ENCODE measurements around the gene FAP.
A peak's percentile ranks its signal among the peaks of the same experiment; 100 is the strongest.

FAP gene

DNA sequence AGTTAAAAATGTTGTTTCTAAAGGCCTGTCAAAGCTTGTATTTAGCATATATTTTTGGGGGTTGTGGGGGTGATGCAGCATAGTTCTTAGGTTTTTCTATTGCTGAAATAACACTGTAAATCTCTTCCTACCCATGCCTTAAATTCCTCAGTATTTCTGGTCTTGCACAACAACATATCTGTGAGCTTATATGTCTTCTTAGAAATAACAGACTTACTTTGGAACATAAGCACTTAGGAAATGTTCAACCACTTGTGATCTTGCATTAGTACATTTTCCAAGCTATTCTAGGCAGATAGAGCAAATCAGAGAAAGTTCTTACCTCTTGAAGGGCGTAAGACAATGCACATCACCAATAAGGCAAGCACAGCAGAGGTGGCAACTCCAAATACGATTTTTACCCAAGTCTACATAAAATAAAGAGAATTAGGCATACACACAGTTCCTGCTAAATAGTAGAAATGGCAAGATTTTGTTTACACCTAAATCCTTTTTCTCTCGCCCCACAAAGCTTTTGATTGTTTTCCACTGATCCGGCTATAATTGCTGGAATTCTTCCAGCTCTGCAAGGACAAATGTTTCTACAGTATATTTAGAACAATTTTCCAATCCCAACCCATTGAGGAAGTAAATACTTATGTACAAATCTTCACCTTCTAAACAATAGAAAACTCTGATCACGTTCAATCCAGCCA, 512 bp downstream of the FAP start:
- DNase-seq = no peak

DNA sequence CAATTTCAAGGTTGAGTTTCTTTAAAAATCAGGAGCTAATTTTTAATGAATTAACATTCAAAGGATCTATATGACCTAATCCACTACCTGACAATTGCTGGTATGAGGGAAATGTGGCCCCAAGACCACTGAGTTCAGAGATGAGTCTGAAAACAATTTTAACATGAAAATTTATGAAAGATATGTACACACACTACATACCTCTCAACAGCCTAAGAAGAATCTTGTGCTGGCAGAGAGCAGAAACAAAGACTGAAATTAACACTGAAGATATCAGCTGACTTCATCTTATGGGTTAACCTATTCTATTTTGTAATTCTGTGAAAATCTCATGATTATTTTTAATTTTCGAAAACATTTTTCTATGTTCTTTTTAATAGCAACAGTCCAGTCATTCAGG, 1.7 kb downstream of the FAP start:
- DNase-seq = no peak

GRCh38 chr2:162234620-162235462, 8.4 kb downstream of the FAP start:
- no peak for DNase-seq

DNA sequence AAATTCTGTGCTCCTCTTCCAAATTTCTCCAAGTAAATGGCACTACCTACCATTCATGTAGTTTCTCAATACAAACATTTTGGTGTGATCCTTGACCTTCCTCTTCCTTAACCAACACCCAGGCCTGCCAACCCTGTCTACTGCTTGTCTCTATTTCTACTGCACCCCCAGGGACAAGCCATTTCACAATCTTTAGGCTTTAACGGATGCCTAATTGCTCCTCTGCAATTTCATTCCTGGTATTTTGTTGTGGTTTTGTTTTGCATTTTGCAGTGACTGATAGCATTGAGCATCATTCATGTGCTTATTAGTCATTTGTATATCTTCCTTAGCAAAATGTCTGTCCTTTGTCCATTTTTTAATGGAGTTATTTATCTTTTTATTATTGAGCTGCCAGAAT, 10.0 kb downstream of the FAP start:
- DNase-seq = no peak

- DNase-seq = no peak
Observed at GRCh38 chr2:162232671-162233070, 10.6 kb downstream of the FAP start.

DNA sequence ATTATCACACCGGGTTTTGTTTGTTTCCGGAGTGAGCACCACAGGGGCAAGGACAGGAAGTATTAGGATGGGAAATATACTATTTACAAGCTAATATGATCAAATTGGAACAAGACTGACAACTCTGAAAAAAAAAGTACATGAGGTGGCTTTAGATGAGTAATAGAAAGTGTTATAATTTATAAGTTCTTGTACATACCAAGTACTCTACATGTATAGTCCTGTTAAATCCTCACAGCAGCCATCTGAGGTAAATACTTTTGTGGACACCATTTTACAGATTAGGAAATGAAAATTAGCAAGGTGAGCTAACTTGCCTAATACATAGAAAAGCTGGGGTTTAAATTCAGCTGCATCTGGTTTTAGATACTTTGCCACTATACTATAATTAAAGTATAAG, 11.2 kb downstream of the FAP start:
- no peak for DNase-seq

GRCh38 chr2:162230761-162231160, 12.5 kb downstream of the FAP start:
- DNase-seq = no peak

- DNase-seq = no peak
Observed at GRCh38 chr2:162226836-162227235, 16.4 kb downstream of the FAP start.

- peak; percentile 76 for DNase-seq
Observed at GRCh38 chr2:162221064-162221463, 22.2 kb downstream of the FAP start.

DNA sequence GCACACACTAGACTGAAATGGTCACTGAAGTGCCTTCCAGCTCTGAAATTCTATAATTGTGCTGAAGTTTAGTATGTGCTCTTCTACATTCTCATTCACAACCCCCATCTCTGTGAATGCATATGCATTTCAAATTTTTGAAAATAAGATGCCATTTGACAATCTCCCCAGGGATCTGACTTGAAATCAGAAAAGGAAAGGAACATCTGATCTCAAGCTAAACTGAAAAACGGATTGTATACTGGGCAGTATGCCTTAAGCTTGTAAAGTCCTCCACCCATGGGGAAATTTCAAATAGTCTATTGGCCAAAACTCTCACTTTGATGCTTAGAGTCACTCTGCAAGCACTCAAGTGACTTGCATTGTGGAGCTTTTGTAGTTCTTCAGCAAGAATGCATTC, 22.9 kb downstream of the FAP start:
- no peak for DNase-seq

DNA sequence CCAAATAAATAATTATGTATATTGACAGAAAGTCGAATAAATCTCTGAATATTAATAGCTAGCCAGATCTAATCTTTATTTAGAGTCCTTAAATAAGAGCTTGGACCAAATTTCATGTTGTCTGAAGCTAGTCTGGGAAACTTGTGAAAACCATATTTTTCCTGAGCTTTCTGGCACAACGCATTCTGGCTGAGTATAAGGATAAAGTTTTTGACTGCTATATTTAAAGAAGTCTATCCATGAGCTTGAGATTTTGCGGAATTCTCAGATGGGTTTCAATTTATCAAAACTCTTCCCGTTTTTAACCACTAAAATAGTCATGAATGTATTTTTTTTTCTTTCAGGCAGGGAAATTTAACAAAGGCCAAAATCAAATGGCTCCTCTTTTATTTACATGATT, 23.8 kb downstream of the FAP start:
- DNase-seq = no peak

GRCh38 chr2:162217598-162217997, 25.6 kb downstream of the FAP start:
- DNase-seq = no peak

GRCh38 chr2:162215162-162215561, 28.1 kb downstream of the FAP start:
- no peak for DNase-seq

DNA sequence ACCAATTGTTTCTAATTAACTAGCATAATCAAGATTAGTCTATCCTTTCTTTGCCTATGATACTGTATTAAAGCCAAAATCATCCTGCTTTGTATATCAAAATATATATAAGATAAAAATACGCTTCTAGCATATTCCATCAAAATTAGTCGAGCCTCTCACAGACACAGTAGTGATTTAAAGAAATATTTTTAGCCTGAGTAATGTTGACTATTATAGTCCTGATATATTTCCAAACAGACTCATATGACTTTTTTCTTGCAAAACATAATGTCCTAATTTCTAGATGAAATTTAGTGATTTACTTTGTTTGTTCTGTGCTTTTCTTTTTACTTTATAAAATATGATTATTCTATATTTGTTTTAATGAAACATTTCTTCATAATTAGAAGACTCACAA, 30.9 kb downstream of the FAP start:
- no peak for DNase-seq

- no peak for DNase-seq
Observed at GRCh38 chr2:162211732-162212131, 31.5 kb downstream of the FAP start.

DNA sequence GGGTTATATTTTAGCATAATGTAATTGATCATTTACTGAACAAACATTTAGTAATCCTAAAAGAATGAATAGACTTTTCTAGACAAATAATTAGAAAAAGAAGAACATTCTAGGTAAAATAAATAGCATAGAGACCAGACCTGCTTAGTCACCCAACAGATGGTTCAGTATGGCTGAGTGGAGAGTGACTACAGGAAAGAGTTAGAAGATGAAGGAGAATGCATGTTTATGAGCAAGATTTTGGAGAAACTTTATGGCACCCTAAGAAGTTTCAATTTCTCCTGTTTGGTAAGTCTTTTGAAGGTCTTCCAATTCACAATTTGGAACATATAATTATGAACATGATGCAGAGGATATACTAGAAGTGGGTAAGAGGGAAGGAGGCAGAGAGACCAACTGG, 32.9 kb downstream of the FAP start:
- no peak for DNase-seq

DNA sequence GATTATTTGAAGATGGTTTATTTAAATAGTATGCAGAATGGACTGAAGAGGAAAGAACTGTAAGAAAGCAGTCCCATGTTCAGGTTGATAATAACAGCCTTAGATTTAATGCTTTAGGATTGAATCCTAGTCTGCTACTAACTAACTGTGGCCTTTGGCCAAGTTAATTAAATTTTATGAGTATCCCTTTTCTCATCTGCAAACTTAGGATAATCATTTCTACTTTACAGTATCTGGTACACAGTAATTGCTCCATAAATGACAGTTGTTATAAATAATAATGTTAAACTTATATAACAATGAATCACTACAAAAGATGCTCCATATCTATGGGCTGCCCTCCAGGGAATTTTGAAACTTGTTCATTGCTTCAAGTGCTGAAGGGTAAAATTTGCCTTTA, 41.0 kb downstream of the FAP start:
- no peak for DNase-seq

DNA sequence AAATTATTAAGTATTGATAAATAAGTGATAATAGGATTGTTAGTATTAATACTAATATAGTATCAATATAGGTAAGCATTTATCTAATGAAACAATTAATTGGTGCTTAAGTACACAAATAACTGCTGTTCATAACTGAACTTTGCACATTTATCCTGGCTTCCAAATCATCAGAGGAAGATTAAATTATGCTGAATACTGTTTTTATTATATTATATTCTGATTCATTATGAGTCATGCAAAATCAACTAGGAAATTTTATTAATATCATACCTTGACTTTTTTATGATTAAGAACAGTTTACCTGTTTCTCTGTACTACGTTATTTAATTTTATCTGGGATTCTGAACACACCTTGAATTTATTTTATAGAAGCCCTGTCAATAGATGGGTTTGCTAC, 42.6 kb downstream of the FAP start:
- no peak for DNase-seq

- DNase-seq = no peak
Observed at GRCh38 chr2:162199913-162200312, 43.3 kb downstream of the FAP start.

DNA sequence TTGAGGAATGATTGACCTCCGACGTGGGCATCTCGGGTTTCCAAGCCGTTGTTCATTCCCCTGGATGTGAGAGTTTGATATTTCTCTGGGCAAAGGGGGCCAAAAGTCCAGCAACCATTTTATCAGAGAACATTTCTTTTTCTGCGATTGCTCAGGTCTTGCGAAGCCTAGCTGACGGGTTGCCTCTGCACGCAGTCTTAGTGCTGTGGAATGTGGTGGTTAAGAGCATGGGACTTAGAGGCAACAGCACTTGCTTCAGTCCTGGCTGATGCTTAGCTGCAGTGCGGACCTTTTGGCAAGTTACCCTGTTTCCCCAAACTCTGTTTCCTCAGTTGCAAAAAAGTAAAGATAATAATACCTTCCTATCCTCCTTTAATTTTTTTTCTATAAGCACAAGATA, 45.0 kb downstream of the FAP start:
- DNase-seq = no peak

DNA sequence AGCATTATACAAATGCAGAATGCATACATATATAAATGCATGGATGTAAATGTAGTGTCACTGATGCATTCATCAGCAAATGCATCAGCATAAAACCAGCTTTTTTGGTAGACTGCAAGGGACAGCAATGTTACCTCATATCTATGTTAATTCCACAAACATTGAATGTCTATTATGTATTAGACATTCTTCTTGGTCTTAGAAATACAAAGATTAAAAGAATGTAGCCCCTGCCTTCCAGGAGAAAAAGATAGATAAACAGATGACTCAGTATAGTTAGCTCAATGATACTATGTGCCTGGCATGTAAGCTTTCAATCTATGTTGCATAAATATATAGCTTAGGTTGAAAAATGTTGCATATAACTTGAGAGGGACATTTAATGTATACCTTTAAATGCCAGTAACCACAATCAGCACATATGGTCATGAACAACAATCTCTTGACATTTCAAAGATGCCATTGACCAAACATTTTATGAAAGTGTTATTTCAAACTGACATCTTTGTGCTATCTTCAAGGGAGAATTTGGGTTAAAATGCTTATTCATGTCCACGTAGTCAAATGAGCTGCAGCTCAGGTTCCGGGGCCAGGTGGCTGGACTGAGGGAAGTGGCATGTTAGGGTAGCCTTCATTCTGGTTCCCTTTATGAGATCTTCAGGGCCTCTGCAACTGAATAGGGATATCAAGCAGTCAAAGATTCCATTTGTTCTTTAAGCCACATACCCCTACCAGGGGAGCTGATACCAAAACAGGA, 46.0 kb downstream of the FAP start:
- no peak for DNase-seq

GRCh38 chr2:162196638-162197037, 46.6 kb downstream of the FAP start:
- DNase-seq = no peak

- no peak for DNase-seq
Observed at GRCh38 chr2:162188451-162188850, 54.8 kb downstream of the FAP start.
